Astrocyte (in vitro differentiated cells and primary cell): Measurements from ENCODE around the gene KIAA0040. TPM values are rescaled to one million over a fixed set of nuclear protein-coding genes. Genes with fewer than 3 reads are reported as not detected.

ENCODE experiments used
- DNase-seq: peaks from one replicate; pipeline ENCODE4 v3.0.0-alpha.2; 2010; ENCODE audit warnings: low read depth
- FAIRE-seq: peaks from 2 replicates; lab custom pipeline; 2011; peaks lifted over from hg19 to GRCh38; lab: Jason Lieb, UNC
- H2AFZ ChIP-seq: 2 replicates; pipeline ENCODE4 v1.6.0; 2012; ENCODE audit warnings: low read depth, low read length, inconsistent platforms
- H3K27ac ChIP-seq: 2 replicates; pipeline ENCODE4 v1.5.1; 2011; ENCODE audit warnings: low read depth, low read length, inconsistent platforms
- H3K27me3 ChIP-seq: 2 replicates; pipeline ENCODE4 v1.6.0; 2011; ENCODE audit warnings: low read length, inconsistent platforms; ENCODE audit not compliant: insufficient read depth
- H3K36me3 ChIP-seq: 2 replicates; pipeline ENCODE4 v1.5.1; 2011; ENCODE audit warnings: low read length, inconsistent platforms; ENCODE audit not compliant: insufficient read depth
- H3K4me1 ChIP-seq: 2 replicates; pipeline ENCODE4 v1.5.1; 2011; ENCODE audit warnings: low read length, inconsistent platforms; ENCODE audit not compliant: insufficient read depth
- H3K4me2 ChIP-seq: 2 replicates; pipeline ENCODE4 v1.6.0; 2012; ENCODE audit warnings: low read length, inconsistent platforms
- H3K4me3 ChIP-seq: 2 replicates; pipeline ENCODE4 v1.5.1; 2011; ENCODE audit warnings: low read depth, mild to moderate bottlenecking, low read length, inconsistent platforms; ENCODE audit not compliant: insufficient read depth
- H3K79me2 ChIP-seq: 2 replicates; pipeline ENCODE4 v1.6.0; 2012; ENCODE audit warnings: mild to moderate bottlenecking, low read length, inconsistent platforms; ENCODE audit not compliant: insufficient read depth
- H3K9ac ChIP-seq: 2 replicates; pipeline ENCODE4 v1.6.0; 2012; ENCODE audit warnings: mild to moderate bottlenecking, low read length, inconsistent platforms
- H3K9me3 ChIP-seq: 2 replicates; pipeline ENCODE4 v1.5.1; 2012; ENCODE audit warnings: low read depth, mild to moderate bottlenecking, low read length, inconsistent platforms; ENCODE audit not compliant: insufficient read depth
- H4K20me1 ChIP-seq: 2 replicates; pipeline ENCODE4 v1.6.0; 2012; ENCODE audit warnings: low read length, inconsistent platforms; ENCODE audit not compliant: insufficient read depth
- H3K27ac Mint-ChIP-seq: one replicate; pipeline ENCODE4 v1.8.0; 2021; ENCODE audit warnings: mild to moderate bottlenecking, mixed read lengths; ENCODE audit not compliant: unreplicated experiment
- H3K27me3 Mint-ChIP-seq: one replicate; pipeline ENCODE4 v1.8.0; 2021; ENCODE audit warnings: low read depth, mixed read lengths; ENCODE audit not compliant: unreplicated experiment
- H3K36me3 Mint-ChIP-seq: one replicate; pipeline ENCODE4 v1.8.0; 2021; ENCODE audit warnings: low read depth, mixed read lengths; ENCODE audit not compliant: unreplicated experiment
- H3K4me1 Mint-ChIP-seq: one replicate; pipeline ENCODE4 v1.8.0; 2021; ENCODE audit warnings: low read depth, mixed read lengths; ENCODE audit not compliant: unreplicated experiment
- H3K4me3 Mint-ChIP-seq: one replicate; pipeline ENCODE4 v1.8.0; 2021; ENCODE audit warnings: mild to moderate bottlenecking, moderate library complexity, mixed read lengths; ENCODE audit not compliant: unreplicated experiment
- H3K9me3 Mint-ChIP-seq: one replicate; pipeline ENCODE4 v1.8.0; 2021; ENCODE audit warnings: mild to moderate bottlenecking, mixed read lengths; ENCODE audit not compliant: unreplicated experiment
- CTCF ChIP-seq: IDR thresholded peaks from 2 replicates; pipeline ENCODE4 v1.5.1; 2011; ENCODE audit warnings: low read depth, mild to moderate bottlenecking, inconsistent platforms, low read length, moderate library complexity; ENCODE audit not compliant: insufficient read depth
- EZH2 ChIP-seq: IDR thresholded peaks from 2 replicates; pipeline ENCODE4 v1.6.1; 2012; ENCODE audit warnings: mild to moderate bottlenecking, low read length, inconsistent platforms; ENCODE audit not compliant: insufficient read depth
- total RNA-seq: library from RNA; stranded (reverse); gene quantifications from 2 replicates; pipeline ENCODE4 v1.2.1, GENCODE V29; 2021

KIAA0040 gene
- total RNA-seq, 1 donor from 2014 or later = 5.0 TPM

GRCh38 chr1:175195798-175196197 lies 3.2 kb upstream of the KIAA0040 start:
- Histone ChIP-seq H3K36me3 (no peaks in the 10 kb centered on the region), H3K27ac (no peak overlapping the region), H3K9me3 (no peaks in the 10 kb centered on the region), H4K20me1 (no peaks in the 10 kb centered on the region), H3K9ac (no peak overlapping the region), H3K4me1 (peaks cover 4% of the 10 kb centered on the region), H3K4me3 (no peak overlapping the region), H3K4me2 (no peak overlapping the region), H2AFZ (no peak overlapping the region), H3K27me3 (peaks cover 5% of the 10 kb centered on the region), H3K79me2 (no peaks in the 10 kb centered on the region)
- TF ChIP-seq CTCF = no peak
- no peak for TF ChIP-seq EZH2
- Mint-ChIP-seq H3K27ac (no peak overlapping the region), H3K9me3 (no peaks in the 10 kb centered on the region), H3K4me3 (no peak overlapping the region), H3K4me1 (peaks cover 26% of the 10 kb centered on the region), H3K36me3 (no peaks in the 10 kb centered on the region), H3K27me3 (peaks cover 3% of the 10 kb centered on the region)
- DNase-seq (no peak), FAIRE-seq (no peak)

GRCh38 chr1:175195281-175195680 lies 2.7 kb upstream of the KIAA0040 start:
- Histone ChIP-seq H3K79me2 (no peaks in the 10 kb centered on the region), H4K20me1 (no peaks in the 10 kb centered on the region), H3K4me1 (peaks cover 4% of the 10 kb centered on the region), H3K9me3 (no peaks in the 10 kb centered on the region), H2AFZ (no peak overlapping the region), H3K27ac (no peak overlapping the region), H3K4me2 (no peak overlapping the region), H3K4me3 (no peak overlapping the region), H3K27me3 (peaks cover 6% of the 10 kb centered on the region), H3K9ac (no peak overlapping the region), H3K36me3 (no peaks in the 10 kb centered on the region)
- no peaks in the 10 kb centered on the region for H3K9me3 Mint-ChIP-seq
- DNase-seq = no peak
- no peak for FAIRE-seq
- H3K4me1 Mint-ChIP-seq = peaks cover 23% of the 10 kb centered on the region
- no peak overlapping the region for H3K27ac Mint-ChIP-seq
- TF ChIP-seq CTCF = no peak
- no peak for TF ChIP-seq EZH2
- H3K36me3 Mint-ChIP-seq = no peaks in the 10 kb centered on the region
- no peak overlapping the region for H3K4me3 Mint-ChIP-seq
- H3K27me3 Mint-ChIP-seq = peaks cover 8% of the 10 kb centered on the region

GRCh38 chr1:175193527-175193910 lies 943 bp upstream of the KIAA0040 start:
- H3K4me1 Mint-ChIP-seq = peaks cover 16% of the 10 kb centered on the region
- no peak for DNase-seq
- FAIRE-seq = no peak
- peak overlapping the region; percentile 89 for H2AFZ ChIP-seq
- no peaks in the 10 kb centered on the region for H3K79me2 ChIP-seq
- no peaks in the 10 kb centered on the region for H3K9me3 Mint-ChIP-seq
- no peaks in the 10 kb centered on the region for H4K20me1 ChIP-seq
- H3K9ac ChIP-seq = no peak overlapping the region
- peak overlapping the region; percentile 1 for H3K27ac Mint-ChIP-seq
- no peak for TF ChIP-seq EZH2
- TF ChIP-seq CTCF = no peak
- no peak overlapping the region for H3K4me3 ChIP-seq
- H3K36me3 Mint-ChIP-seq = no peaks in the 10 kb centered on the region
- peak overlapping the region; percentile 90 for H3K4me3 Mint-ChIP-seq
- peaks cover 9% of the 10 kb centered on the region for H3K27me3 Mint-ChIP-seq
- H3K4me1 ChIP-seq = peaks cover 4% of the 10 kb centered on the region
- H3K27ac ChIP-seq = no peak overlapping the region
- peak overlapping the region; percentile 87 for H3K4me2 ChIP-seq
- peaks cover 6% of the 10 kb centered on the region for H3K27me3 ChIP-seq
- no peaks in the 10 kb centered on the region for H3K9me3 ChIP-seq
- no peaks in the 10 kb centered on the region for H3K36me3 ChIP-seq
